H1 (cell line): ENCODE results near the gene CYSRT1. TPM values are rescaled to one million over a fixed set of nuclear protein-coding genes. Genes with fewer than 3 reads are reported as not detected.

Source experiments
- BACH1 ChIP-seq: IDR thresholded peaks from 2 replicates; pipeline ENCODE4 v1.6.1; 2012; ENCODE audit warnings: low read length, improper control_type of control experiment
- BRCA1 ChIP-seq: IDR thresholded peaks from 2 replicates; pipeline ENCODE4 v1.6.1; 2012; ENCODE audit warnings: low read depth, low read length, improper control_type of control experiment
- CBX5 ChIP-seq: fragments of 300-800, 300-1000 bp; sonication (generic); IDR thresholded peaks from 2 replicates; pipeline ENCODE4 v1.7.1; 2016; ENCODE audit warnings: antibody characterized with exemption, low read length, low read depth
- CBX8 ChIP-seq: fragments of 300-800, 300-1000 bp; sonication (generic); IDR thresholded peaks from 2 replicates; pipeline ENCODE4 v1.7.1; 2016; ENCODE audit warnings: low read depth, low read length, borderline replicate concordance
- CHD2 ChIP-seq: IDR thresholded peaks from 2 replicates; pipeline ENCODE4 v1.6.1; 2012; ENCODE audit warnings: low read length, improper control_type of control experiment
- CHD7 ChIP-seq: fragments of 300-600 bp; sonication (generic); IDR thresholded peaks from 2 replicates; pipeline ENCODE4 v1.7.1; 2012; ENCODE audit warnings: low read length, moderate library complexity, mild to moderate bottlenecking, inconsistent platforms; ENCODE audit not compliant: insufficient replicate concordance
- EGR1 ChIP-seq: IDR thresholded peaks from 2 replicates; pipeline ENCODE4 v1.6.1; 2011; ENCODE audit warnings: low read depth, low read length, borderline replicate concordance
- JUND ChIP-seq: IDR thresholded peaks from 2 replicates; pipeline ENCODE4 v1.6.1; 2011; ENCODE audit warnings: mild to moderate bottlenecking, improper control_type of control experiment, low read length
- NRF1 ChIP-seq: IDR thresholded peaks from 2 replicates; pipeline ENCODE4 v1.6.1; 2011; ENCODE audit warnings: mild to moderate bottlenecking, low read depth, low read length, improper control_type of control experiment
- SAP30 ChIP-seq: fragments of 300-600 bp; sonication (generic); IDR thresholded peaks from 2 replicates; pipeline ENCODE4 v1.7.1; 2012; ENCODE audit warnings: low read length, moderate library complexity, mild to moderate bottlenecking, inconsistent platforms; ENCODE audit not compliant: insufficient read depth, insufficient replicate concordance
- polyA plus RNA-seq, 7 experiments: library from polyadenylated mRNA; depleted of rRNA in 3 of 7; stranded (reverse) in 5 of 7; unstranded in 2 of 7; fragments of >200 nt in 5 of 7; fragments of 200-250 nt in 2 of 7; gene quantifications; 1 replicate in 5 of 7; 2 replicates in 1 of 7; 4 replicates in 1 of 7; pipeline versions ENCODE4 v1.2.1 to v1.2.3, GENCODE V29; 2011 to 2013; ENCODE audit warnings: missing spikeins in 2 of 7, mixed read lengths in 2 of 7
- total RNA-seq: library from RNA; stranded (reverse); fragmentation: NEBNext Ultra II Directional; extraction: Animal tissue kit (Norgen Biotek cat#: 25700); gene quantifications from 2 replicates; pipeline ENCODE4 v1.2.1, GENCODE V29; 2021

The CYSRT1 gene
- total and polyA plus RNA-seq, 2 of the 8 experiments (the other 6 are each of a cell fraction or from before 2014, with no cell fraction given), result 1.0 to 6.5 TPM

- TF ChIP-seq CHD7 (no peak), CBX8 (no peak), CHD2 (0 out of 2 replicates have a peak, but pooled peaks have one; percentile 68), BACH1 (no peak), JUND (peak; percentile 78), NRF1 (peak; percentile 76), EGR1 (no peak), CBX5 (no peak), BRCA1 (peak; percentile 75; the same call in 1 of the 2 replicates), SAP30 (peak; percentile 31)
These were observed 36.3 kb upstream of the CYSRT1 start, which contains the start of the genes ANAPC2 and SSNA1 (continued) for GRCh38 chr9:137188490-137189296.
